IMR-90 (cell line): ENCODE data around the gene CASP7. TPM values are rescaled to one million over a fixed set of nuclear protein-coding genes. Genes with fewer than 3 reads are reported as not detected.

Source experiments
- ATAC-seq: fragments of 200-7000 bp; cut with Tn5 transposase; 2 replicates; pipeline ENCODE4 v1.9.1; 2020; ENCODE audit warnings: low read depth, mild to moderate bottlenecking, moderate library complexity
- BruUV-seq: library from RNA; stranded (reverse); fragments of 400-500 nt; replicated peaks from 2 replicates; lab custom pipeline; 2021; lab: Mats Ljungman, UMichigan
- CTCF ChIA-PET: fragments of 300-600 bp; formaldehyde crosslinking; extraction: SDS; loops from one replicate; lab custom pipeline; 2021; ENCODE audit warnings: antibody characterized with exemption; lab: Yijun Ruan, JAX
- POLR2A ChIA-PET: fragments of 300-600 bp; sonication (Branson Sonifier 250); formaldehyde crosslinking; loops from one replicate; lab custom pipeline; 2022; ENCODE audit warnings: antibody characterized with exemption; ENCODE audit not compliant: unreplicated experiment; lab: Charles Lee
- DNase-seq: peaks from one replicate; pipeline ENCODE4 v3.0.0; 2013
- H2AFZ ChIP-seq: replicated peaks from 2 replicates; pipeline ENCODE3; 2013; ENCODE audit warnings: low read length, mild to moderate bottlenecking; ENCODE audit not compliant: poor library complexity
- H2AK5ac ChIP-seq: 2 replicates; pipeline ENCODE4 v1.6.1; 2013; ENCODE audit warnings: low read depth, low read length, inconsistent platforms
- H2AK9ac ChIP-seq: replicated peaks from 2 replicates; pipeline ENCODE3; 2013; ENCODE audit warnings: mild to moderate bottlenecking, low read depth, low read length, moderate library complexity; ENCODE audit not compliant: poor library complexity
- H2BK120ac ChIP-seq: 2 replicates; pipeline ENCODE4 v1.6.1; 2013; ENCODE audit warnings: low read depth, low read length, inconsistent platforms
- H2BK15ac ChIP-seq: 3 replicates; pipeline ENCODE4 v1.6.1; 2013; ENCODE audit warnings: low read depth, low read length, inconsistent platforms
- H2BK20ac ChIP-seq: 2 replicates; pipeline ENCODE4 v1.6.1; 2013; ENCODE audit warnings: low read depth, mild to moderate bottlenecking, inconsistent platforms, low read length, moderate library complexity
- H2BK5ac ChIP-seq: 2 replicates; pipeline ENCODE4 v1.6.1; 2013; ENCODE audit warnings: mild to moderate bottlenecking, low read depth, low read length, inconsistent platforms; ENCODE audit not compliant: poor library complexity, severe bottlenecking
- H3K14ac ChIP-seq: replicated peaks from 2 replicates; pipeline ENCODE4 v1.6.1; 2013; ENCODE audit warnings: low read depth, low read length, inconsistent platforms
- H3K18ac ChIP-seq: 2 replicates; pipeline ENCODE4 v1.6.1; 2013; ENCODE audit warnings: low read depth, low read length, control low read depth
- H3K23ac ChIP-seq: 2 replicates; pipeline ENCODE4 v1.6.1; 2013; ENCODE audit warnings: low read depth, low read length, inconsistent platforms
- H3K27ac ChIP-seq: 2 replicates; pipeline ENCODE4 v1.5.1; 2013; ENCODE audit warnings: mild to moderate bottlenecking, control low read depth, low read length; ENCODE audit not compliant: insufficient read depth
- H3K27me3 ChIP-seq: 2 replicates; pipeline ENCODE4 v1.6.1; 2013; ENCODE audit warnings: low read length; ENCODE audit not compliant: control insufficient read depth, insufficient read depth
- H3K36me3 ChIP-seq: 2 replicates; pipeline ENCODE4 v1.6.1; 2013; ENCODE audit warnings: low read length, mixed read lengths; ENCODE audit not compliant: control insufficient read depth, insufficient read depth
- H3K4ac ChIP-seq: 2 replicates; pipeline ENCODE4 v1.6.1; 2013; ENCODE audit warnings: low read depth, low read length, inconsistent platforms
- H3K4me1 ChIP-seq: 2 replicates; pipeline ENCODE4 v1.6.1; 2013; ENCODE audit warnings: low read length, mixed read lengths; ENCODE audit not compliant: control insufficient read depth, insufficient read depth
- H3K4me2 ChIP-seq: 2 replicates; pipeline ENCODE4 v1.6.1; 2013; ENCODE audit warnings: low read depth, mild to moderate bottlenecking, control low read depth, low read length, moderate library complexity
- H3K4me3 ChIP-seq: 2 replicates; pipeline ENCODE4 v1.5.1; 2013; ENCODE audit warnings: low read depth, mild to moderate bottlenecking, control low read depth, low read length, moderate library complexity; ENCODE audit not compliant: insufficient read depth
- H3K56ac ChIP-seq: 2 replicates; pipeline ENCODE4 v1.6.1; 2013; ENCODE audit warnings: low read length, inconsistent platforms; ENCODE audit not compliant: insufficient read depth; ENCODE audit errors: extremely low read depth
- H3K79me1 ChIP-seq, 2 experiments: 2 replicates each; pipeline ENCODE4 v1.6.1; 2013; ENCODE audit warnings: low read length in 2 of 2, inconsistent platforms in 1 of 2, low read depth in 1 of 2
- H3K9ac ChIP-seq: 2 replicates; pipeline ENCODE4 v1.6.1; 2013; ENCODE audit warnings: low read depth, low read length, control low read depth
- H3K9me1 ChIP-seq: 2 replicates; pipeline ENCODE4 v1.6.1; 2013; ENCODE audit warnings: low read length, inconsistent platforms; ENCODE audit not compliant: insufficient read depth
- H3K9me3 ChIP-seq: 2 replicates; pipeline ENCODE4 v1.6.1; 2013; ENCODE audit warnings: low read length; ENCODE audit not compliant: control insufficient read depth, insufficient read depth
- H4K20me1 ChIP-seq: 2 replicates; pipeline ENCODE4 v1.6.1; 2013; ENCODE audit warnings: low read length, inconsistent platforms; ENCODE audit not compliant: insufficient read depth
- H4K5ac ChIP-seq: 2 replicates; pipeline ENCODE4 v1.6.1; 2013; ENCODE audit warnings: mild to moderate bottlenecking, low read depth, low read length, control low read depth
- H4K8ac ChIP-seq, 2 experiments: 2 replicates each; pipeline ENCODE4 v1.6.1; 2013; ENCODE audit warnings: low read depth in 2 of 2, low read length in 2 of 2, control low read depth in 1 of 2, inconsistent platforms in 1 of 2
- H4K91ac ChIP-seq: 2 replicates; pipeline ENCODE4 v1.6.1; 2013; ENCODE audit warnings: low read depth, low read length, inconsistent platforms; ENCODE audit not compliant: insufficient read depth
- CTCF ChIP-seq: conservative IDR thresholded peaks from 2 replicates; pipeline ENCODE4 v1.5.1; 2012; ENCODE audit warnings: mild to moderate bottlenecking, low read depth, low read length, improper control_type of control experiment
- MXI1 ChIP-seq: IDR thresholded peaks from 2 replicates; pipeline ENCODE4 v1.6.1; 2012; ENCODE audit warnings: low read depth, mild to moderate bottlenecking, low read length, moderate library complexity, borderline replicate concordance
- RFX5 ChIP-seq: IDR thresholded peaks from 2 replicates; pipeline ENCODE4 v1.8.0; 2012; ENCODE audit warnings: low read depth, mild to moderate bottlenecking, low read length, moderate library complexity
- SMC3 ChIP-seq: fragments of 150-350 bp; IDR thresholded peaks from 2 replicates; pipeline ENCODE4 v1.6.1; 2016; ENCODE audit warnings: low read depth, mild to moderate bottlenecking, antibody characterized with exemption, low read length, moderate library complexity
- WGBS, 2 experiments: methylation state at CpG; one replicate each; pipeline versions ENCODE4 v1.1.5 to v1.1.7; 2013; ENCODE audit warnings: missing lambda C conversion rate in 2 of 2; ENCODE audit not compliant: insufficient read length in 1 of 2; ENCODE audit errors: extremely low coverage in 2 of 2; 5-methylcytosine and 5-hydroxymethylcytosine counted together
- dilution Hi-C: fragments of 300-500 bp; cut with HindIII; formaldehyde crosslinking; loops from one replicate; pipeline ENCODE4 v1.14.3; 2018; ENCODE audit warnings: low sequenced_read_pairs; ENCODE audit not compliant: unreplicated experiment
- in situ Hi-C: fragments of 300-500 bp; cut with MboI; formaldehyde crosslinking; loops from 3 replicates; pipeline ENCODE4 v1.14.3; 2019; ENCODE audit warnings: low sequenced_read_pairs, inconsistent platforms, mixed read lengths
- intact Hi-C: fragments of 100-400 bp; cut with micrococcal nuclease; formaldehyde crosslinking; loops from 2 replicates; pipeline ENCODE4 v1.10.0; 2022
- microRNA-seq, 2 experiments: library from miRNA; stranded (forward) in 1 of 2; unstranded in 1 of 2; fragments of 10-50 nt in 1 of 2; fragments of <30 nt in 1 of 2; gene quantifications in 1 of 2; microRNA quantifications in 1 of 2; one replicate each; pipeline versions ENCODE3 to v1.1.0; 2013 to 2020; ENCODE audit not compliant: insufficient read depth in 1 of 2, insufficient read length in 1 of 2, unreplicated experiment in 1 of 2
- polyA plus RNA-seq, 3 experiments: library from polyadenylated mRNA; depleted of rRNA; stranded (reverse); fragments of >200 nt; gene quantifications; 2 replicates each; pipeline ENCODE4 v1.2.3, GENCODE V29; 2012; ENCODE audit warnings: low replicate concordance in 1 of 3
- total RNA-seq: library from RNA; depleted of rRNA; stranded (reverse); fragments of >200 nt; gene quantifications from 2 replicates; pipeline ENCODE4 v1.2.3, GENCODE V29; 2012; rRNA removed

Gene CASP7
- total and polyA plus RNA-seq, 2 of the 4 experiments (the other 2 are of a cell fraction), result 15.1 to 16.7 TPM

GRCh38 chr10:113776553-113776952 lies 96.8 kb downstream of the CASP7 start:
- intact Hi-C loops, result no loop called here

More at GRCh38 chr10:113776553-113776952, 96.8 kb downstream of the CASP7 start:
- H2BK15ac ChIP-seq, result no peak overlapping the region
- DNase-seq, result no peak
- BruUV-seq, result no TSS peak
- H3K9me3 ChIP-seq, result no peaks in the 10 kb centered on the region
- ATAC-seq, result no peak
- no peak overlapping the region for H3K14ac ChIP-seq
- dilution Hi-C loops, result no loop called here
- no peak overlapping the region for H3K18ac ChIP-seq
- no peaks in the 10 kb centered on the region for H3K9me1 ChIP-seq
- no peaks in the 10 kb centered on the region for H3K36me3 ChIP-seq
- H4K8ac ChIP-seq, result no peak overlapping the region
- H4K5ac ChIP-seq, result no peak overlapping the region
- no CpG with 5 or more reads among the region's 1 CpG for WGBS, 2 experiments
- H4K91ac ChIP-seq, result no peak overlapping the region
- H2AFZ ChIP-seq, result no peak overlapping the region
- no peak overlapping the region for H2BK5ac ChIP-seq
- in situ Hi-C loops, result no loop called here
- no peaks in the 10 kb centered on the region for H3K79me1 ChIP-seq
- H2BK20ac ChIP-seq, result no peak overlapping the region
- POLR2A ChIA-PET, result no interaction called here
- peaks cover 6% of the 10 kb centered on the region for H3K27me3 ChIP-seq
- no peak overlapping the region for H3K4me2 ChIP-seq
- H2AK9ac ChIP-seq, result no peak overlapping the region
- no peak overlapping the region for H3K27ac ChIP-seq
- H2AK5ac ChIP-seq, result no peak overlapping the region
- CTCF ChIA-PET, result no interaction called here
- H4K20me1 ChIP-seq, result no peaks in the 10 kb centered on the region
- H3K23ac ChIP-seq, result no peak overlapping the region
- H3K56ac ChIP-seq, result no peak overlapping the region
- H3K4ac ChIP-seq, result no peak overlapping the region
- H3K4me1 ChIP-seq, result no peaks in the 10 kb centered on the region
- TF ChIP-seq SMC3 (no peak), CTCF (no peak), MXI1 (no peak), RFX5 (no peak)
- H3K4me3 ChIP-seq, result no peak overlapping the region
- no peak overlapping the region for H3K9ac ChIP-seq
- no peak overlapping the region for H2BK120ac ChIP-seq

Small RNAs within 50 kb of the gene (microRNA-seq; reads per million reads assigned to microRNA genes)
- gene MIR4483 (ENCODE audit: unreplicated experiment), result not detected

Other genes starting within 250 kb of the CASP7 start
- gene HABP2, start 126.9 kb upstream of the CASP7 start, total RNA-seq, result not detected in 2 replicates
- gene HABP2, start 126.9 kb upstream of the CASP7 start, polyA plus RNA-seq (2012; rRNA removed), result not detected in 2 replicates
- gene NRAP, start 15.9 kb upstream of the CASP7 start, total RNA-seq, result not detected in 2 replicates
- gene NRAP, start 15.9 kb upstream of the CASP7 start, polyA plus RNA-seq (2012; rRNA removed), result not detected in 2 replicates
- gene PLEKHS1, start 71.8 kb downstream of the CASP7 start, total RNA-seq, result not detected in 2 replicates
- gene PLEKHS1, start 71.8 kb downstream of the CASP7 start, polyA plus RNA-seq (2012; rRNA removed), result not detected in 2 replicates
- gene DCLRE1A, start 174.2 kb downstream of the CASP7 start, total RNA-seq, result 6.3 and 7.8 TPM in 2 replicates
- gene DCLRE1A, start 174.2 kb downstream of the CASP7 start, polyA plus RNA-seq (2012; rRNA removed), result 2.6 and 3.1 TPM in 2 replicates
- 11.8 and 15.3 TPM in 2 replicates for gene NHLRC2, start 174.7 kb downstream of the CASP7 start, total RNA-seq
- 2.3 and 3.0 TPM in 2 replicates for gene NHLRC2, start 174.7 kb downstream of the CASP7 start, polyA plus RNA-seq (2012; rRNA removed)